Natural killer cell (primary cell): ENCODE results near the gene MAFB. TPM values are rescaled to one million over a fixed set of nuclear protein-coding genes. Genes with fewer than 3 reads are reported as not detected.

Experiments used
- ATAC-seq, 3 donors: fragments of 150-1000 bp in 2 of 3; fragments of 200-7000 bp in 1 of 3; cut with Tn5 transposase; 1 replicate in 1 of 3; 2 replicates in 2 of 3; pipeline ENCODE4 v1.10.0; 2021; ENCODE audit warnings: mild to moderate bottlenecking in 2 of 3, moderate library complexity in 2 of 3
- DNase-seq, 2 donors: peaks; one replicate each; pipeline versions ENCODE4 v3.0.0 to v3.0.0-alpha.2; 2013 to 2021; ENCODE audit warnings: mixed read lengths in 1 of 2
- H3K27ac ChIP-seq: one replicate; pipeline ENCODE4 v1.5.1; 2013; ENCODE audit warnings: mild to moderate bottlenecking, low read length
- H3K27me3 ChIP-seq: one replicate; pipeline ENCODE4 v1.6.1; 2013; ENCODE audit warnings: low read length; ENCODE audit not compliant: control insufficient read depth, insufficient read depth
- H3K36me3 ChIP-seq: one replicate; pipeline ENCODE4 v1.6.1; 2013; ENCODE audit warnings: low read length; ENCODE audit not compliant: control insufficient read depth, insufficient read depth
- H3K4me1 ChIP-seq: one replicate; pipeline ENCODE4 v1.6.1; 2013; ENCODE audit warnings: low read length; ENCODE audit not compliant: control insufficient read depth, insufficient read depth
- H3K4me3 ChIP-seq: one replicate; pipeline ENCODE4 v1.5.1; 2013; ENCODE audit warnings: low read length
- H3K9me3 ChIP-seq: one replicate; pipeline ENCODE4 v1.6.1; 2013; ENCODE audit warnings: low read length; ENCODE audit not compliant: control insufficient read depth, insufficient read depth
- H3K27ac Mint-ChIP-seq, 2 donors: one replicate each; pipeline ENCODE4 v1.8.0; 2022; ENCODE audit warnings: mild to moderate bottlenecking in 2 of 2, mixed read lengths in 2 of 2, moderate library complexity in 1 of 2
- H3K27me3 Mint-ChIP-seq, 2 donors: one replicate each; pipeline ENCODE4 v1.8.0; 2022; ENCODE audit warnings: low read depth in 2 of 2, mixed read lengths in 2 of 2
- H3K36me3 Mint-ChIP-seq: one replicate; pipeline ENCODE4 v1.8.0; 2022; ENCODE audit warnings: mixed read lengths
- H3K4me1 Mint-ChIP-seq, 2 donors: one replicate each; pipeline ENCODE4 v1.8.0; 2022; ENCODE audit warnings: mixed read lengths in 2 of 2
- H3K4me3 Mint-ChIP-seq: one replicate; pipeline ENCODE4 v1.8.0; 2022; ENCODE audit warnings: mild to moderate bottlenecking, moderate library complexity, mixed read lengths
- H3K9me3 Mint-ChIP-seq, 2 donors: one replicate each; pipeline ENCODE4 v1.8.0; 2022; ENCODE audit warnings: mixed read lengths in 2 of 2
- WGBS: methylation state at CpG from one replicate; pipeline ENCODE4 v1.1.7; 2013; ENCODE audit warnings: missing lambda C conversion rate; ENCODE audit not compliant: insufficient coverage; 5-methylcytosine and 5-hydroxymethylcytosine counted together
- intact Hi-C: fragments of 100-400 bp; cut with micrococcal nuclease; formaldehyde crosslinking; loops from one replicate; pipeline ENCODE4 v1.14.2; 2022
- total RNA-seq, 4 donors: library from RNA; stranded (reverse); fragments of 120-200 nt in 1 of 4; gene quantifications; one replicate each; pipeline versions ENCODE4 v1.2.3 to v1.2.4, GENCODE V29; 2013 to 2022
- TF ChIP-seq, protein P1 (sequence below): fragments of 200-600 bp; IDR thresholded peaks from one replicate; pipeline ENCODE4 v1.8.0; 2022; ENCODE audit warnings: antibody characterized with exemption

The MAFB gene
- total RNA-seq, 3 donors from 2014 or later (not counting 1 experiment from before 2014, with no cell fraction given) = 10.3 to 38.9 (median 19.7) TPM

- DNase-seq = no peak
- Mint-ChIP-seq H3K27ac (no peak overlapping the region), H3K36me3 (no peaks in the 10 kb centered on the region), H3K27me3 (peaks cover 25 to 40% of the 10 kb centered on the region in 2 donors), H3K4me3 (no peak overlapping the region), H3K4me1 (no peaks in the 10 kb centered on the region), H3K9me3 (no peaks in the 10 kb centered on the region)
- TF ChIP-seq, protein P1, sequence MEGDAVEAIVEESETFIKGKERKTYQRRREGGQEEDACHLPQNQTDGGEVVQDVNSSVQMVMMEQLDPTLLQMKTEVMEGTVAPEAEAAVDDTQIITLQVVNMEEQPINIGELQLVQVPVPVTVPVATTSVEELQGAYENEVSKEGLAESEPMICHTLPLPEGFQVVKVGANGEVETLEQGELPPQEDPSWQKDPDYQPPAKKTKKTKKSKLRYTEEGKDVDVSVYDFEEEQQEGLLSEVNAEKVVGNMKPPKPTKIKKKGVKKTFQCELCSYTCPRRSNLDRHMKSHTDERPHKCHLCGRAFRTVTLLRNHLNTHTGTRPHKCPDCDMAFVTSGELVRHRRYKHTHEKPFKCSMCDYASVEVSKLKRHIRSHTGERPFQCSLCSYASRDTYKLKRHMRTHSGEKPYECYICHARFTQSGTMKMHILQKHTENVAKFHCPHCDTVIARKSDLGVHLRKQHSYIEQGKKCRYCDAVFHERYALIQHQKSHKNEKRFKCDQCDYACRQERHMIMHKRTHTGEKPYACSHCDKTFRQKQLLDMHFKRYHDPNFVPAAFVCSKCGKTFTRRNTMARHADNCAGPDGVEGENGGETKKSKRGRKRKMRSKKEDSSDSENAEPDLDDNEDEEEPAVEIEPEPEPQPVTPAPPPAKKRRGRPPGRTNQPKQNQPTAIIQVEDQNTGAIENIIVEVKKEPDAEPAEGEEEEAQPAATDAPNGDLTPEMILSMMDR = no peak
- Histone ChIP-seq H3K27me3 (peaks cover 5% of the 10 kb centered on the region), H3K27ac (no peak overlapping the region), H3K36me3 (no peaks in the 10 kb centered on the region), H3K4me3 (no peak overlapping the region), H3K4me1 (no peaks in the 10 kb centered on the region), H3K9me3 (no peaks in the 10 kb centered on the region)
- intact Hi-C loops = no loop called here
- ATAC-seq = no peak
Observed at GRCh38 chr20:40727960-40728359, 38.9 kb upstream of the MAFB start.

DNA sequence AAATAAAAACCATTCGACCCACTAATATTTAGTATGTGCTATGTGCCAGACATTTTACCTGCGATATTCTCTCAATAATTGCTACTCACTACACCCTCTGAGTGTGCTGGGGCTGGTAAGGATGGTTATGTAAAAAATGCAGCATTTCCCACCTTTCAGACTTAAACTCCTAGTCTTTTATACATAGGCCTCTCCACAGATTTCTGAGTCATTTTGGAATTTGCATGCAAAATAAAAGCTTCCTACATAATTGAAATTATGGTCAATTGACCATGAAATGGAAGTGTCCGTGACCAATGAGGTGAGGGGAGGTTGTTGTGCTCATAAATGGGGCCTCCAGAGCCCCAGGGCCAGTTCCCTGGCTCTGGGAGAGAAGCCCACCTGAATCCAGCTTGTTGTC is 37.7 kb upstream of the MAFB start:
- TF ChIP-seq, protein P1 = no peak
- Histone ChIP-seq H3K9me3 (no peaks in the 10 kb centered on the region), H3K27ac (no peak overlapping the region), H3K27me3 (peaks cover 5% of the 10 kb centered on the region), H3K36me3 (no peaks in the 10 kb centered on the region), H3K4me3 (no peak overlapping the region), H3K4me1 (no peaks in the 10 kb centered on the region)
- Mint-ChIP-seq H3K27me3 (peaks cover 23 to 40% of the 10 kb centered on the region in 2 donors), H3K9me3 (no peaks in the 10 kb centered on the region), H3K36me3 (no peaks in the 10 kb centered on the region), H3K4me1 (no peaks in the 10 kb centered on the region), H3K27ac (no peak overlapping the region), H3K4me3 (no peak overlapping the region)
- WGBS = 86% methylated on average over 1 of the region's 3 CpGs
- no peak for DNase-seq
- ATAC-seq = no peak
- intact Hi-C loops = no loop called here

- Mint-ChIP-seq H3K36me3 (no peaks in the 10 kb centered on the region), H3K4me3 (no peak overlapping the region), H3K27ac (no peak overlapping the region), H3K4me1 (no peaks in the 10 kb centered on the region), H3K9me3 (no peaks in the 10 kb centered on the region), H3K27me3 (peaks cover 18 to 37% of the 10 kb centered on the region in 2 donors)
- intact Hi-C loops = no loop called here
- H3K27ac ChIP-seq = no peak overlapping the region
- ATAC-seq (no peak), DNase-seq (no peak)
- H3K27me3 ChIP-seq = peaks cover 2% of the 10 kb centered on the region
- H3K4me3 ChIP-seq = no peak overlapping the region
- no peaks in the 10 kb centered on the region for H3K36me3 ChIP-seq
- 67% methylated on average over 3 of the region's 7 CpGs for WGBS
- TF ChIP-seq, protein P1 = no peak
- H3K4me1 ChIP-seq = no peaks in the 10 kb centered on the region
- no peaks in the 10 kb centered on the region for H3K9me3 ChIP-seq
Observed at GRCh38 chr20:40724566-40724965, 35.5 kb upstream of the MAFB start.

DNA sequence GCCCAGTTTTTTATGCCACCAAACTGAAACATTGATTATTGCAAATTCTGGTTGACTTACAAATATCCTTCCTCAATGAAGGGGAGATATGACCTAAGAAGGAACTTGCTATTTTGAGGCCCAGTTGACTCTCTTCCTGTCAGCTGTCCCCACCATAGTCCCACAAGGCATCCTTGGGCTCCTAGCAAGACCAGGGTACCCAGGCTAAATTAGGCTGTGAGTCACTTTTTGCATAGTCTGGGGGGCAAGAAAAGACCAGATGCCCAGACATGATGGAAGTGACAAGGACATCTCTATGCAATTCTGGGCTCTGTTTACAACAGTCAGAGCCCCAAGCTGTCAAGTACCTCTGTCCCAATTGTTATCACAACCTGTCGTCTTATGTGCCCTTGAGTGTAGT is 31.8 kb upstream of the MAFB start:
- Mint-ChIP-seq H3K36me3 (no peaks in the 10 kb centered on the region), H3K27me3 (peaks cover 12 to 28% of the 10 kb centered on the region in 2 donors), H3K4me3 (no peak overlapping the region), H3K4me1 (no peaks in the 10 kb centered on the region), H3K27ac (no peak overlapping the region), H3K9me3 (no peaks in the 10 kb centered on the region)
- ATAC-seq = no peak
- Histone ChIP-seq H3K4me3 (no peak overlapping the region), H3K9me3 (no peaks in the 10 kb centered on the region), H3K36me3 (no peaks in the 10 kb centered on the region), H3K27me3 (no peaks in the 10 kb centered on the region), H3K4me1 (no peaks in the 10 kb centered on the region), H3K27ac (no peak overlapping the region)
- TF ChIP-seq, protein P1 = no peak
- no peak for DNase-seq
- intact Hi-C loops = no loop called here
- 95% methylated on average over 1 of the region's 1 CpG for WGBS
